Bronchial smooth muscle cell (primary cell): ENCODE results near the gene DUSP15. TPM values are rescaled to one million over a fixed set of nuclear protein-coding genes. Genes with fewer than 3 reads are reported as not detected.

Source experiments
- total RNA-seq: library from RNA; depleted of rRNA; stranded (reverse); fragments of >200 nt; gene quantifications from 2 replicates; pipeline ENCODE4 v1.2.1, GENCODE V29; 2014

The DUSP15 gene, protein sequence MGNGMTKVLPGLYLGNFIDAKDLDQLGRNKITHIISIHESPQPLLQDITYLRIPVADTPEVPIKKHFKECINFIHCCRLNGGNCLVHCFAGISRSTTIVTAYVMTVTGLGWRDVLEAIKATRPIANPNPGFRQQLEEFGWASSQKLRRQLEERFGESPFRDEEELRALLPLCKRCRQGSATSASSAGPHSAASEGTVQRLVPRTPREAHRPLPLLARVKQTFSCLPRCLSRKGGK
- total RNA-seq, result 0.26 TPM in 1 of 2 replicates, not detected in the other

DNA sequence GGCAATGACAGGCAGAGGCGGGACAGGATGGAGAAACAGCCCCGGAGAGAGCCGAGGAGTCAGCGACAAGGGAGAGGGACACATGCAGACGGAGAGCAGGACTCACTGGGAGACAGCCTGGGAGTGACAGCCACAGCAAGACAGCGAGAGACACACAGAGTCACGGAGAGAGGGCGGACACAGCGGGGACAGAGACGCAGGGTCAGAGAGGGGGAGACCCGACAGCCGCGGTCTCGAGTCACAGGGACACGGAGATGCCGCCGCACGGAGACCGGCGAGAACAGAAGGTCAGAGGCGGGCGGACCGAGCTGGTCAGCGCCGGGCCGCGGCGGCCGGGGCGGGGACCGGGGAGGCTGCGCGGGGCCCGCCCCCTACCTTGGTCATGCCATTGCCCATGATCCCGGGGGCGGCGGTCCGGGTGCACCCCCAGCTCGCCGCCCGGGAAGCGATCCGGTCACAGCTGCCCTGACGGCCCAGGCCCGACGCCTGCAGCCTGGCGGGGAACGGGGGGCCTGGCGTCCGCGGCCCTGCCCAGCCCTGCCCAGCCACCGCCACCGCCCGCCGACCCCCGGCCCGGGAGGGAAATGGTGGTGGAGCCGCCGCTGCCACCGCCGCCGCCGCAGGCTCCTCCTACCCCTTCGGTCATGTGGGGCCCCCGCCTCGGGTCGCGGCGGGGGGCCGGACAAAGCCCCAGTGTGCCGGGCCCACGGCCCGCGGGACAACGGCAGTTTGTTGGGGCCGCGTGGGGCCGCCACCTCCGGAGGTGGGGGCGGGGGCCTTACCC lies at the start of gene DUSP15, which contains the start of gene TTLL9:
Gene DUSP15 (minus strand): TSS at position 586 of the 784 bp plus-strand sequence. CDS start 190 bp downstream, at position 396.
Gene TTLL9 (plus strand): TSS at position 693 of the 784 bp plus-strand sequence. CDS start 493 bp downstream, outside the sequence.

DNA sequence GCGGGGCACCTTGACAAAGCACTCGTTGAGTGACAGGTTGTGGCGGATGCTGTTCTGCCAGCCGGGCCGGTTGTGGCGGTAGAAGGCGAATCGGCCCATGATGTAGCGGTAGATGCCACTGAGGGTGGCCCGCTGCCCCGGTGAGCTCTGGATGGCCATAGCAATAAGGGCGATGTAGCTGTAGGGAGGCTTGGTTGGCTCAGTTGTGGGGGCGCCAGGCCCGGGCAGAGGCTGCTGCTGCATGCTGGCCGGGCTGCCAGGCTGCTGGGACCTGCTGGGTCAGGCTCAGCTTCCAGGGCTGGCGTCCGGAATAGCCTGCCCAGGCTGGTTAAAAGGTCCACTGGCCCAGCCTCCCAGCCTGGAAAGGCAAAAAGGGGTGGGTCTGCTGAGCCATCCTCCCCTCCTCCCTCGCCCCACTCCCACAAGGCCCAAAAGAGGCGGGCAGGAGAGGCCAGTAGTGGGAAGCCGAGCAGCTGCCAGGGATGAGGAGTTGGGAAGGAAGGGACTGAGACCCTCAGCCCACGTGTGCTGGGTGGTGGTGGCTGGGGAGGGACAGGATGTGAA lies 24.9 kb downstream of the DUSP15 start, which contains the start of gene FOXS1:
Gene FOXS1 (minus strand): TSS at position 305 of the 564 bp plus-strand sequence. CDS start 62 bp downstream, at position 243.

DNA sequence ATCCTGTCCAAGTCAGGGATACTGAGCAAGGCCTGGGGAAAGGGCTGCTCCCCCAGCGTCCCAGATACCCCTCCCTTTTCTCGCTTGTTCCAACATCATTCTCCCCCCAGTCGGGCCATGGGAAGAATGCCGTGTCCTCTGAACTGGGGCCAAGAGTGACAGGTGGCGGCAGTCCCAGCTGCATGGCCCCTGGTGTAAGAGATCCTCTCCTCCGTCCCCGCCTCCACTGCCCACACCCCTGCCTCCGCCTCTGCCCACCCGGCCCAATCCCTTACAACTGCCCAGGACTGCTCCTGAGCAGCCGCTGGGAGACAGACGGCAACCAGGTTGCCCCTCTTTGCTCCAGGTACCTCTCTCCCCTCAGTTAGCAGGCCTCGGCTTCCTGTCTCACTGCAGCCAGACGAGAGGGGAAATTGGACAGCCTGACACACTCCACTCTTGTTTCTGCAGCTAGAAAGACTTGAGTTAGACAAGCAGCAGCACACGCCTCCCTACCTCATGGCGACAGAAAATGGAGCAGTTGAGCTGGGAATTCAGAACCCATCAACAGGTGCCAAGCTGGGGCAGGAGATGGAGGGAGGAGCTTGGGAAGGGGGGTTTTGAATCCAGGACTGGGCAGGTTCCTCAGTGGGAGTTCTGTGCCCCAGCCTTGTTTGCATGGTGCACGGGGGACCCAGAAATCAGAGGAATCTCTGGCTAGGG lies 51.1 kb downstream of the DUSP15 start, which contains the start of gene MYLK2:
Gene MYLK2 (plus strand): TSS at position 274 of the 702 bp plus-strand sequence. CDS start 225 bp downstream, at position 499.

Other genes with a start within 250 kb of the DUSP15 start
- 0.43 TPM in 1 of 2 replicates, not detected in the other for gene COX4I2, start 232.6 kb downstream of the DUSP15 start, total RNA-seq
- 38.6 and 39.2 TPM in 2 replicates for gene BCL2L1, start 147.7 kb downstream of the DUSP15 start, total RNA-seq
- gene TPX2, start 131.2 kb downstream of the DUSP15 start, total RNA-seq, result 2.8 and 7.6 TPM in 2 replicates
- under 0.01 TPM in 1 of 2 replicates, not detected in the other for gene MYLK2, start 51.2 kb downstream of the DUSP15 start, total RNA-seq
- not detected in 2 replicates for gene FOXS1, start 24.9 kb downstream of the DUSP15 start, total RNA-seq
- gene TTLL9, start 107 bp upstream of the DUSP15 start, total RNA-seq, result 0.16 TPM in 1 of 2 replicates, not detected in the other
- 3.9 TPM in 2 replicates for gene PDRG1, start 81.5 kb upstream of the DUSP15 start, total RNA-seq
- gene XKR7, start 97.6 kb upstream of the DUSP15 start, total RNA-seq, result not detected in 2 replicates
- not detected in 2 replicates for gene CCM2L, start 139.9 kb upstream of the DUSP15 start, total RNA-seq
- not detected in 2 replicates for gene HCK, start 181.7 kb upstream of the DUSP15 start, total RNA-seq
- 22.4 and 27.2 TPM in 2 replicates for gene TM9SF4, start 239.2 kb upstream of the DUSP15 start, total RNA-seq